ENCODE results near the gene SMAP1.

DNA sequence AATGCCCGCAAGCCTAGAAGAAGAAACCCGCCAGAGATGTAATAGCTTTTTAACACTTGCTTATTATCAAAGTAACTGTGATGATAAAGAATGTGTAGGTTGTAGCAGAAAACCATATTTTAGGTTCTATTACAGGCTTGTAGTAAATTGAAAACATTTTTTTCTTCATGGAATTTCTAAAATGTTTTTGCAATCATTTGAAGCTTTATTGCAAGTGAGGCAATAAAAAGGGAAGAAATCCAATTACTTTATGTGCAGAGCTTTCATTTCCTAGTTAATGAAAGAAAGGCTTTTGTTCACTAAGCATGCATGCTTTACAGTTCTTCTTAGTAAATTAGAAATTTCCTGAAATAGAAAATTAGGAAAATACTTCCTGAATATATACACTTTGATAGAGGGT lies 154.1 kb downstream of the SMAP1 start:
- TF ChIP-seq, protein P1, sequence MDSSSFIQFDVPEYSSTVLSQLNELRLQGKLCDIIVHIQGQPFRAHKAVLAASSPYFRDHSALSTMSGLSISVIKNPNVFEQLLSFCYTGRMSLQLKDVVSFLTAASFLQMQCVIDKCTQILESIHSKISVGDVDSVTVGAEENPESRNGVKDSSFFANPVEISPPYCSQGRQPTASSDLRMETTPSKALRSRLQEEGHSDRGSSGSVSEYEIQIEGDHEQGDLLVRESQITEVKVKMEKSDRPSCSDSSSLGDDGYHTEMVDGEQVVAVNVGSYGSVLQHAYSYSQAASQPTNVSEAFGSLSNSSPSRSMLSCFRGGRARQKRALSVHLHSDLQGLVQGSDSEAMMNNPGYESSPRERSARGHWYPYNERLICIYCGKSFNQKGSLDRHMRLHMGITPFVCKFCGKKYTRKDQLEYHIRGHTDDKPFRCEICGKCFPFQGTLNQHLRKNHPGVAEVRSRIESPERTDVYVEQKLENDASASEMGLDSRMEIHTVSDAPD (CRISPR knock-in tag; IDR thresholded peaks at IDR 0.05), result no peak
- no peak for TF ChIP-seq MTA3 (IDR thresholded peaks at IDR 0.05; ENCODE audit: borderline replicate concordance)
- TF ChIP-seq POLR2AphosphoS5 (IDR thresholded peaks at IDR 0.05; ENCODE audit: control insufficient read depth, insufficient read depth, low read depth, low read length), result no peak
- no peak for TF ChIP-seq ZNF121 (CRISPR knock-in tag; conservative IDR thresholded peaks at IDR 0.05)
- TF ChIP-seq RAD21 (CRISPR knock-in tag; conservative IDR thresholded peaks at IDR 0.05 in 1 of 2, IDR thresholded peaks at IDR 0.05 in 1 of 2), result no peak
- TF ChIP-seq XRCC5 (IDR thresholded peaks at IDR 0.05; ENCODE audit: low read depth, low read length), result no peak
- TF ChIP-seq, protein P2, sequence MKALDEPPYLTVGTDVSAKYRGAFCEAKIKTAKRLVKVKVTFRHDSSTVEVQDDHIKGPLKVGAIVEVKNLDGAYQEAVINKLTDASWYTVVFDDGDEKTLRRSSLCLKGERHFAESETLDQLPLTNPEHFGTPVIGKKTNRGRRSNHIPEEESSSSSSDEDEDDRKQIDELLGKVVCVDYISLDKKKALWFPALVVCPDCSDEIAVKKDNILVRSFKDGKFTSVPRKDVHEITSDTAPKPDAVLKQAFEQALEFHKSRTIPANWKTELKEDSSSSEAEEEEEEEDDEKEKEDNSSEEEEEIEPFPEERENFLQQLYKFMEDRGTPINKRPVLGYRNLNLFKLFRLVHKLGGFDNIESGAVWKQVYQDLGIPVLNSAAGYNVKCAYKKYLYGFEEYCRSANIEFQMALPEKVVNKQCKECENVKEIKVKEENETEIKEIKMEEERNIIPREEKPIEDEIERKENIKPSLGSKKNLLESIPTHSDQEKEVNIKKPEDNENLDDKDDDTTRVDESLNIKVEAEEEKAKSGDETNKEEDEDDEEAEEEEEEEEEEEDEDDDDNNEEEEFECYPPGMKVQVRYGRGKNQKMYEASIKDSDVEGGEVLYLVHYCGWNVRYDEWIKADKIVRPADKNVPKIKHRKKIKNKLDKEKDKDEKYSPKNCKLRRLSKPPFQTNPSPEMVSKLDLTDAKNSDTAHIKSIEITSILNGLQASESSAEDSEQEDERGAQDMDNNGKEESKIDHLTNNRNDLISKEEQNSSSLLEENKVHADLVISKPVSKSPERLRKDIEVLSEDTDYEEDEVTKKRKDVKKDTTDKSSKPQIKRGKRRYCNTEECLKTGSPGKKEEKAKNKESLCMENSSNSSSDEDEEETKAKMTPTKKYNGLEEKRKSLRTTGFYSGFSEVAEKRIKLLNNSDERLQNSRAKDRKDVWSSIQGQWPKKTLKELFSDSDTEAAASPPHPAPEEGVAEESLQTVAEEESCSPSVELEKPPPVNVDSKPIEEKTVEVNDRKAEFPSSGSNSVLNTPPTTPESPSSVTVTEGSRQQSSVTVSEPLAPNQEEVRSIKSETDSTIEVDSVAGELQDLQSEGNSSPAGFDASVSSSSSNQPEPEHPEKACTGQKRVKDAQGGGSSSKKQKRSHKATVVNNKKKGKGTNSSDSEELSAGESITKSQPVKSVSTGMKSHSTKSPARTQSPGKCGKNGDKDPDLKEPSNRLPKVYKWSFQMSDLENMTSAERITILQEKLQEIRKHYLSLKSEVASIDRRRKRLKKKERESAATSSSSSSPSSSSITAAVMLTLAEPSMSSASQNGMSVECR (CRISPR knock-in tag; IDR thresholded peaks at IDR 0.05), result no peak
- TF ChIP-seq, protein P3, sequence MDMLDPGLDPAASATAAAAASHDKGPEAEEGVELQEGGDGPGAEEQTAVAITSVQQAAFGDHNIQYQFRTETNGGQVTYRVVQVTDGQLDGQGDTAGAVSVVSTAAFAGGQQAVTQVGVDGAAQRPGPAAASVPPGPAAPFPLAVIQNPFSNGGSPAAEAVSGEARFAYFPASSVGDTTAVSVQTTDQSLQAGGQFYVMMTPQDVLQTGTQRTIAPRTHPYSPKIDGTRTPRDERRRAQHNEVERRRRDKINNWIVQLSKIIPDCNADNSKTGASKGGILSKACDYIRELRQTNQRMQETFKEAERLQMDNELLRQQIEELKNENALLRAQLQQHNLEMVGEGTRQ (CRISPR knock-in tag; IDR thresholded peaks at IDR 0.05), result no peak
- TF ChIP-seq POLR2A (conservative IDR thresholded peaks at IDR 0.05), result no peak

Data from K562 (cell line).